RPMI8226 (cell line): Measurements from ENCODE around the gene TXNDC8.
"Not testable (repeated sequence)": the region's sequence is repeated elsewhere in the genome, so short reads cannot be mapped to it uniquely, and the experiment has no call there.

ENCODE experiments used
- DNase-seq: peaks from one replicate; pipeline ENCODE4 v3.0.0-alpha.2; 2015

The TXNDC8 gene

GRCh38 chr9:110337727-110338126, at the start of gene TXNDC8:
TSS of gene TXNDC8 (minus strand) at chr9:110337863.
- DNase-seq: no peak

- no peak for DNase-seq
Measured at GRCh38 chr9:110383491-110383890, 45.8 kb upstream of the TXNDC8 start.

GRCh38 chr9:110382731-110383130, 45.1 kb upstream of the TXNDC8 start:
- DNase-seq: no peak

GRCh38 chr9:110371411-110372007, 33.8 kb upstream of the TXNDC8 start:
- DNase-seq: no peak

GRCh38 chr9:110370315-110370714, 32.7 kb upstream of the TXNDC8 start:
- DNase-seq: no peak

- no peak for DNase-seq
Measured at GRCh38 chr9:110364451-110364850, 26.8 kb upstream of the TXNDC8 start.

GRCh38 chr9:110358992-110359391, 21.3 kb upstream of the TXNDC8 start:
- DNase-seq: not testable (repeated sequence)

- DNase-seq: no peak
Measured at GRCh38 chr9:110357505-110357904, 19.8 kb upstream of the TXNDC8 start.

- DNase-seq: no peak
Measured at GRCh38 chr9:110356639-110357395, 19.2 kb upstream of the TXNDC8 start.

- DNase-seq: no peak
Measured at GRCh38 chr9:110355911-110356310, 18.2 kb upstream of the TXNDC8 start.

- DNase-seq: no peak
Measured at GRCh38 chr9:110351009-110351467, 13.4 kb upstream of the TXNDC8 start.

- no peak for DNase-seq
Measured at GRCh38 chr9:110346325-110346724, 8.7 kb upstream of the TXNDC8 start.

GRCh38 chr9:110344821-110345220, 7.2 kb upstream of the TXNDC8 start:
- DNase-seq: no peak

GRCh38 chr9:110343551-110343950, 5.9 kb upstream of the TXNDC8 start:
- DNase-seq: no peak

- DNase-seq: no peak
Measured at GRCh38 chr9:110340306-110340705, 2.6 kb upstream of the TXNDC8 start.

- DNase-seq: no peak
Measured at GRCh38 chr9:110338143-110338542, 480 bp upstream of the TXNDC8 start.

- no peak for DNase-seq
Measured at GRCh38 chr9:110336363-110336762, 1.3 kb downstream of the TXNDC8 start.

- DNase-seq: no peak
Measured at GRCh38 chr9:110334871-110335270, 2.8 kb downstream of the TXNDC8 start.

- no peak for DNase-seq
Measured at GRCh38 chr9:110334183-110334582, 3.5 kb downstream of the TXNDC8 start.

GRCh38 chr9:110332766-110333165, 4.9 kb downstream of the TXNDC8 start:
- no peak for DNase-seq

- DNase-seq: no peak
Measured at GRCh38 chr9:110330484-110331105, 7.1 kb downstream of the TXNDC8 start.

GRCh38 chr9:110329639-110330230, 7.9 kb downstream of the TXNDC8 start:
- no peak for DNase-seq

- DNase-seq: no peak
Measured at GRCh38 chr9:110328763-110329162, 8.9 kb downstream of the TXNDC8 start.

GRCh38 chr9:110327716-110328115, 9.9 kb downstream of the TXNDC8 start:
- no peak for DNase-seq
